PFSK-1 (cell line): ENCODE results near the gene ERCC1.

Experiments used
- POLR2AphosphoS5 ChIP-seq: IDR thresholded peaks from 2 replicates; pipeline ENCODE4 v1.6.1; 2012; ENCODE audit warnings: low read depth, mild to moderate bottlenecking, control low read depth, low read length, moderate library complexity
- SIN3A ChIP-seq: IDR thresholded peaks from 2 replicates; pipeline ENCODE4 v1.6.1; 2012; ENCODE audit warnings: mild to moderate bottlenecking, low read length, moderate library complexity, borderline replicate concordance; ENCODE audit not compliant: insufficient read depth
- TAF1 ChIP-seq: IDR thresholded peaks from 2 replicates; pipeline ENCODE4 v1.6.1; 2012; ENCODE audit warnings: low read length, control low read depth, borderline replicate concordance; ENCODE audit not compliant: insufficient read depth
- TF ChIP-seq, protein P1 (sequence below), 2 experiments: IDR thresholded peaks; 2 replicates each; pipeline versions ENCODE4 v1.6.1 to v1.8.0; 2011 to 2012; ENCODE audit warnings: low read depth in 2 of 2, low read length in 2 of 2, control low read depth in 1 of 2, inconsistent platforms in 1 of 2, mild to moderate bottlenecking in 1 of 2, moderate library complexity in 1 of 2; ENCODE audit not compliant: insufficient read depth in 1 of 2

- no peak for TF ChIP-seq POLR2AphosphoS5
- TF ChIP-seq, protein P1, sequence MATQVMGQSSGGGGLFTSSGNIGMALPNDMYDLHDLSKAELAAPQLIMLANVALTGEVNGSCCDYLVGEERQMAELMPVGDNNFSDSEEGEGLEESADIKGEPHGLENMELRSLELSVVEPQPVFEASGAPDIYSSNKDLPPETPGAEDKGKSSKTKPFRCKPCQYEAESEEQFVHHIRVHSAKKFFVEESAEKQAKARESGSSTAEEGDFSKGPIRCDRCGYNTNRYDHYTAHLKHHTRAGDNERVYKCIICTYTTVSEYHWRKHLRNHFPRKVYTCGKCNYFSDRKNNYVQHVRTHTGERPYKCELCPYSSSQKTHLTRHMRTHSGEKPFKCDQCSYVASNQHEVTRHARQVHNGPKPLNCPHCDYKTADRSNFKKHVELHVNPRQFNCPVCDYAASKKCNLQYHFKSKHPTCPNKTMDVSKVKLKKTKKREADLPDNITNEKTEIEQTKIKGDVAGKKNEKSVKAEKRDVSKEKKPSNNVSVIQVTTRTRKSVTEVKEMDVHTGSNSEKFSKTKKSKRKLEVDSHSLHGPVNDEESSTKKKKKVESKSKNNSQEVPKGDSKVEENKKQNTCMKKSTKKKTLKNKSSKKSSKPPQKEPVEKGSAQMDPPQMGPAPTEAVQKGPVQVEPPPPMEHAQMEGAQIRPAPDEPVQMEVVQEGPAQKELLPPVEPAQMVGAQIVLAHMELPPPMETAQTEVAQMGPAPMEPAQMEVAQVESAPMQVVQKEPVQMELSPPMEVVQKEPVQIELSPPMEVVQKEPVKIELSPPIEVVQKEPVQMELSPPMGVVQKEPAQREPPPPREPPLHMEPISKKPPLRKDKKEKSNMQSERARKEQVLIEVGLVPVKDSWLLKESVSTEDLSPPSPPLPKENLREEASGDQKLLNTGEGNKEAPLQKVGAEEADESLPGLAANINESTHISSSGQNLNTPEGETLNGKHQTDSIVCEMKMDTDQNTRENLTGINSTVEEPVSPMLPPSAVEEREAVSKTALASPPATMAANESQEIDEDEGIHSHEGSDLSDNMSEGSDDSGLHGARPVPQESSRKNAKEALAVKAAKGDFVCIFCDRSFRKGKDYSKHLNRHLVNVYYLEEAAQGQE (IDR thresholded peaks at IDR 0.05; ENCODE audit: insufficient read depth in 1 of 2, low read depth in 2 of 2, low read length in 2 of 2) = no peak
- TF ChIP-seq SIN3A = no peak
- no peak for TF ChIP-seq TAF1
Measured at GRCh38 chr19:45413497-45413896, 10.2 kb downstream of the ERCC1 start.
